IMR-90 (cell line): ENCODE data around the gene PTPRG.

ENCODE experiments used
- CEBPB ChIP-seq: IDR thresholded peaks from 2 replicates; pipeline ENCODE4 v1.6.1; 2012; ENCODE audit warnings: low read depth, low read length, improper control_type of control experiment
- CTCF ChIP-seq: conservative IDR thresholded peaks from 2 replicates; pipeline ENCODE4 v1.5.1; 2012; ENCODE audit warnings: mild to moderate bottlenecking, low read depth, low read length, improper control_type of control experiment
- MAFK ChIP-seq: IDR thresholded peaks from 2 replicates; pipeline ENCODE4 v1.6.1; 2012; ENCODE audit warnings: low read depth, low read length, improper control_type of control experiment
- POLR2A ChIP-seq: IDR thresholded peaks from 2 replicates; pipeline ENCODE4 v1.6.1; 2012; ENCODE audit warnings: mild to moderate bottlenecking, low read depth, low read length
- RAD21 ChIP-seq: IDR thresholded peaks from 2 replicates; pipeline ENCODE4 v1.6.1; 2012; ENCODE audit warnings: low read length, improper control_type of control experiment
- RCOR1 ChIP-seq: IDR thresholded peaks from 2 replicates; pipeline ENCODE4 v1.6.1; 2012; ENCODE audit warnings: mild to moderate bottlenecking, low read length, improper control_type of control experiment; ENCODE audit not compliant: insufficient replicate concordance
- RFX5 ChIP-seq: IDR thresholded peaks from 2 replicates; pipeline ENCODE4 v1.8.0; 2012; ENCODE audit warnings: low read depth, mild to moderate bottlenecking, low read length, moderate library complexity
- SMC3 ChIP-seq: fragments of 150-350 bp; IDR thresholded peaks from 2 replicates; pipeline ENCODE4 v1.6.1; 2016; ENCODE audit warnings: low read depth, mild to moderate bottlenecking, antibody characterized with exemption, low read length, moderate library complexity
- USF2 ChIP-seq: fragments of 150-350 bp; IDR thresholded peaks from 2 replicates; pipeline ENCODE4 v1.6.1; 2017; ENCODE audit warnings: mild to moderate bottlenecking, antibody characterized with exemption, low read length, low read depth

GRCh38 chr3:61646851-61647525 is 85.6 kb downstream of the PTPRG start:
- TF ChIP-seq CTCF: no peak
- TF ChIP-seq RAD21: no peak
- no peak for TF ChIP-seq POLR2A
- no peak for TF ChIP-seq SMC3
- no peak for TF ChIP-seq RFX5
- TF ChIP-seq MAFK: no peak
- no peak for TF ChIP-seq USF2
- TF ChIP-seq CEBPB: no peak
- TF ChIP-seq RCOR1: no peak
